BJ (cell line): Measurements from ENCODE around the gene SNX5. TPM values are rescaled to one million over a fixed set of nuclear protein-coding genes. Genes with fewer than 3 reads are reported as not detected.

Source experiments
- CTCF ChIA-PET: fragments of 350-600 bp; formaldehyde crosslinking; extraction: SDS; loops from one replicate; lab custom pipeline; 2021; ENCODE audit warnings: antibody characterized with exemption, inconsistent platforms; lab: Yijun Ruan, JAX
- POLR2A ChIA-PET: fragments of 300-600 bp; sonication (Branson Sonifier 250); formaldehyde crosslinking; extraction: SDS; loops from one replicate; lab custom pipeline; 2021; ENCODE audit warnings: antibody characterized with exemption; lab: Charles Lee
- DNase-seq: peaks from one replicate; pipeline ENCODE4 v3.0.0-alpha.2; 2011; ENCODE audit warnings: low read depth
- H3K27me3 ChIP-seq: 2 replicates; pipeline ENCODE4 v1.6.0; 2011; ENCODE audit warnings: low read length; ENCODE audit not compliant: control insufficient read depth, insufficient read depth
- H3K36me3 ChIP-seq: 2 replicates; pipeline ENCODE4 v1.5.1; 2011; ENCODE audit warnings: low read length; ENCODE audit not compliant: control insufficient read depth, insufficient read depth
- H3K4me3 ChIP-seq: 2 replicates; pipeline ENCODE4 v1.5.1; 2011; ENCODE audit warnings: low read depth, mild to moderate bottlenecking, control low read depth, low read length
- CTCF ChIP-seq: IDR thresholded peaks from 2 replicates; pipeline ENCODE4 v1.5.1; 2011; ENCODE audit warnings: low read depth, mild to moderate bottlenecking, control low read depth, inconsistent platforms, low read length, moderate library complexity; ENCODE audit not compliant: insufficient read depth
- polyA plus RNA-seq: library from polyadenylated mRNA; depleted of rRNA; stranded (reverse); fragments of >200 nt; gene quantifications from 2 replicates; pipeline ENCODE4 v1.2.3, GENCODE V29; 2011

Gene SNX5
- polyA plus RNA-seq, 1 experiment = 52.7 TPM

GRCh38 chr20:17949899-17950298 lies 18.7 kb downstream of the SNX5 start:
- Histone ChIP-seq H3K27me3 (no peaks in the 10 kb centered on the region), H3K4me3 (no peak overlapping the region), H3K36me3 (peaks cover 31% of the 10 kb centered on the region)
- ChIA-PET CTCF (interaction anchor here (1.1 to 4.7 kb wide), 3 partner anchors 12 to 47 kb away, joined by 3 to 27 read pairs (median 3); no protein-coding TSS in a partner anchor), POLR2A (no interaction called here)
- TF ChIP-seq CTCF = no peak
- no peak for DNase-seq

GRCh38 chr20:17948442-17948841 lies 20.2 kb downstream of the SNX5 start:
- no peak for DNase-seq
- no peak for TF ChIP-seq CTCF
- CTCF ChIA-PET = interaction anchor here (1.2 to 4.7 kb wide), 3 partner anchors 10 to 48 kb away, joined by 3 to 27 read pairs (median 5); no protein-coding TSS in a partner anchor
- POLR2A ChIA-PET = no interaction called here
- H3K27me3 ChIP-seq = no peaks in the 10 kb centered on the region
- H3K4me3 ChIP-seq = no peak overlapping the region
- peaks cover 29% of the 10 kb centered on the region for H3K36me3 ChIP-seq

GRCh38 chr20:17947474-17947815 lies 21.1 kb downstream of the SNX5 start:
- no peak for TF ChIP-seq CTCF
- Histone ChIP-seq H3K36me3 (peaks cover 25% of the 10 kb centered on the region), H3K4me3 (no peak overlapping the region), H3K27me3 (no peaks in the 10 kb centered on the region)
- ChIA-PET CTCF (interaction anchor here (1.2 to 4.7 kb wide), 3 partner anchors 9 to 48 kb away, joined by 3 to 27 read pairs (median 5); no protein-coding TSS in a partner anchor), POLR2A (interaction anchor here (1.1 kb wide), 1 partner anchor 89 kb away, joined by 8 read pairs; no protein-coding TSS in a partner anchor)
- no peak for DNase-seq

- TF ChIP-seq CTCF = no peak
- CTCF ChIA-PET = interaction anchor here (1.2 to 4.7 kb wide), 3 partner anchors 9 to 49 kb away, joined by 3 to 27 read pairs (median 5); no protein-coding TSS in a partner anchor
- POLR2A ChIA-PET = interaction anchor here (1.1 kb wide), 1 partner anchor 90 kb away, joined by 8 read pairs; no protein-coding TSS in a partner anchor
- no peak overlapping the region for H3K4me3 ChIP-seq
- H3K36me3 ChIP-seq = peaks cover 28% of the 10 kb centered on the region
- no peak for DNase-seq
- H3K27me3 ChIP-seq = no peaks in the 10 kb centered on the region
Measured at GRCh38 chr20:17946572-17947473, 21.8 kb downstream of the SNX5 start.

GRCh38 chr20:17946040-17946439 lies 22.6 kb downstream of the SNX5 start:
- ChIA-PET POLR2A (no interaction called here), CTCF (no interaction called here)
- no peaks in the 10 kb centered on the region for H3K27me3 ChIP-seq
- peaks cover 32% of the 10 kb centered on the region for H3K36me3 ChIP-seq
- no peak overlapping the region for H3K4me3 ChIP-seq
- TF ChIP-seq CTCF = no peak
- DNase-seq = no peak
